K562 (cell line): Measurements from ENCODE around the gene PODN. TPM values are rescaled to one million over a fixed set of nuclear protein-coding genes. Genes with fewer than 3 reads are reported as not detected.

Experiments
- ATAC-seq: fragments of 200-7000 bp; cut with Tn5 transposase; 3 replicates; pipeline ENCODE4 v1.9.1; 2020; ENCODE audit warnings: moderate library complexity
- BruUV-seq: library from RNA; stranded (reverse); fragments of 400-500 nt; replicated peaks from 2 replicates; lab custom pipeline; 2021; lab: Mats Ljungman, UMichigan
- CTCF ChIA-PET: fragments of 300-600 bp; formaldehyde crosslinking; extraction: SDS; loops from one replicate; lab custom pipeline; 2021; ENCODE audit warnings: low intra/inter-chr PET ratio; lab: Yijun Ruan, JAX
- POLR2A ChIA-PET: fragments of 300-600, 350-650 bp; sonication (Branson Sonifier 250); formaldehyde crosslinking; extraction: SDS; loops from one replicate; lab custom pipeline; 2021; ENCODE audit warnings: antibody characterized with exemption, inconsistent platforms; lab: Yijun Ruan, JAX
- DNase-seq, 4 experiments: peaks; one replicate each; pipeline versions ENCODE4 v3.0.0 to v3.0.0-alpha.2; 2011 to 2018; ENCODE audit warnings: low spot score in 3 of 4, mixed read lengths in 3 of 4; ENCODE audit errors: extremely low read depth in 1 of 4
- FAIRE-seq: peaks from 2 replicates; lab custom pipeline; 2011; peaks lifted over from hg19 to GRCh38; lab: Jason Lieb, UNC
- H2AFZ ChIP-seq: 2 replicates; pipeline ENCODE4 v1.6.0; 2011; ENCODE audit warnings: low read depth, low read length, control low read depth, inconsistent platforms
- H3K27ac ChIP-seq: fragments of 200-600 bp; 3 replicates; pipeline ENCODE4 v1.8.0; 2011; ENCODE audit warnings: low read depth, mild to moderate bottlenecking, control low read depth, inconsistent platforms, low read length, moderate library complexity, mixed read lengths; ENCODE audit errors: extremely low read depth
- H3K27me3 ChIP-seq, 2 experiments: fragments of 300-600 bp in 1 of 2; 2 replicates in 1 of 2; 3 replicates in 1 of 2; pipeline versions ENCODE4 v1.6.0 to v1.8.0; 2011; ENCODE audit warnings: inconsistent platforms in 2 of 2, low read length in 2 of 2, mild to moderate bottlenecking in 1 of 2, mixed read lengths in 1 of 2, moderate library complexity in 1 of 2; ENCODE audit not compliant: control insufficient read depth in 2 of 2, insufficient read depth in 2 of 2
- H3K36me3 ChIP-seq: fragments of 300-600 bp; 3 replicates; pipeline ENCODE4 v1.8.0; 2011; ENCODE audit warnings: mild to moderate bottlenecking, low read length, inconsistent platforms; ENCODE audit not compliant: control insufficient read depth, insufficient read depth
- H3K4me1 ChIP-seq, 2 experiments: fragments of 200-600 bp in 1 of 2; replicated peaks in 1 of 2; 2 replicates in 1 of 2; 3 replicates in 1 of 2; pipeline versions ENCODE4 v1.5.1 to v1.8.0; 2011; ENCODE audit warnings: inconsistent platforms in 2 of 2, low read length in 2 of 2, mild to moderate bottlenecking in 1 of 2, mixed read lengths in 1 of 2, moderate library complexity in 1 of 2; ENCODE audit not compliant: control insufficient read depth in 2 of 2, insufficient read depth in 2 of 2
- H3K4me2 ChIP-seq: 2 replicates; pipeline ENCODE4 v1.6.1; 2011; ENCODE audit warnings: low read length, control low read depth, inconsistent platforms, mixed read lengths; ENCODE audit not compliant: insufficient read depth
- H3K4me3 ChIP-seq: fragments of 200-600 bp; sonication (generic), shearing (Covaris generic); 2 replicates; pipeline ENCODE4 v1.5.1; 2016; ENCODE audit warnings: control low read depth, inconsistent platforms
- H3K79me2 ChIP-seq: fragments of 200-600 bp; 3 replicates; pipeline ENCODE4 v1.8.0; 2011; ENCODE audit warnings: low read length, inconsistent platforms; ENCODE audit not compliant: control insufficient read depth, insufficient read depth
- H3K9ac ChIP-seq, 2 experiments: 2 replicates each; pipeline versions ENCODE4 v1.6.0 to v1.6.1; 2011; ENCODE audit warnings: low read depth in 2 of 2, low read length in 2 of 2, control low read depth in 1 of 2, inconsistent platforms in 1 of 2, mild to moderate bottlenecking in 1 of 2, mixed read lengths in 1 of 2; ENCODE audit not compliant: insufficient read depth in 1 of 2
- H3K9me1 ChIP-seq: one replicate; pipeline ENCODE4 v1.6.0; 2011; ENCODE audit warnings: inconsistent platforms, mild to moderate bottlenecking, low read length, moderate library complexity; ENCODE audit not compliant: control insufficient read depth, insufficient read depth
- H3K9me3 ChIP-seq: replicated peaks from 2 replicates; pipeline ENCODE4 v1.5.1; 2011; ENCODE audit warnings: low read depth, low read length, inconsistent platforms; ENCODE audit not compliant: control insufficient read depth, insufficient read depth
- H4K20me1 ChIP-seq: replicated peaks from 2 replicates; pipeline ENCODE4 v1.6.1; 2011; ENCODE audit warnings: low read length, inconsistent platforms, mixed read lengths; ENCODE audit not compliant: control insufficient read depth, insufficient read depth
- CHD2 ChIP-seq: IDR thresholded peaks from 2 replicates; pipeline ENCODE4 v1.6.1; 2011; ENCODE audit warnings: low read depth, low read length
- FOXO4 ChIP-seq: fragments of 450-650 bp; formaldehyde crosslinking; IDR thresholded peaks from 2 replicates; pipeline ENCODE4 v1.4.0; 2020; ENCODE audit warnings: mild to moderate bottlenecking, moderate library complexity
- MCM5 ChIP-seq: fragments of 450-650 bp; IDR thresholded peaks from 2 replicates; pipeline ENCODE4 v1.6.1; 2016; ENCODE audit warnings: low read depth
- NFIC ChIP-seq: fragments of 450-650 bp; IDR thresholded peaks from 2 replicates; pipeline ENCODE4 v1.6.1; 2017; ENCODE audit warnings: mild to moderate bottlenecking, inconsistent platforms
- SMARCA5 ChIP-seq: fragments of 450-650 bp; IDR thresholded peaks from 2 replicates; pipeline ENCODE4 v1.6.1; 2016
- ZBTB8A ChIP-seq: fragments of 450-650 bp; IDR thresholded peaks from 2 replicates; pipeline ENCODE4 v1.6.1; 2018; ENCODE audit warnings: mild to moderate bottlenecking, moderate library complexity; ENCODE audit not compliant: partially characterized antibody
- WGBS: fragments of 100-300 bp; shearing (Covaris generic); methylation state at CpG from one replicate; pipeline ENCODE4 v1.1.6; 2016; ENCODE audit warnings: low coverage, mixed read lengths; ENCODE audit not compliant: insufficient coverage; ENCODE audit errors: missing lambda C conversion rate; 5-methylcytosine and 5-hydroxymethylcytosine counted together
- in situ Hi-C: fragments of 300-500 bp; cut with MboI; formaldehyde crosslinking; loops from 4 replicates; pipeline ENCODE4 v1.15.0; 2018; ENCODE audit warnings: inconsistent platforms, mixed read lengths
- intact Hi-C: fragments of 100-400 bp; cut with micrococcal nuclease; formaldehyde crosslinking; loops from 2 replicates; pipeline ENCODE4 v1.14.2; 2022
- polyA plus RNA-seq, 8 experiments: library from polyadenylated mRNA; depleted of rRNA in 4 of 8; stranded (reverse) in 5 of 8; unstranded in 3 of 8; fragments of >200 nt; fragmentation: Nextera tagmentation in 2 of 8; fragmentation: Illumina TruSeq in 1 of 8; extraction: Ambion mirVana in 2 of 8; extraction: Trizol in 1 of 8; gene quantifications; 2 replicates each; pipeline versions ENCODE4 v1.2.1 to v1.2.3, GENCODE V29; 2011 to 2014; ENCODE audit warnings: inconsistent platforms in 1 of 8, missing spikeins in 1 of 8
- total RNA-seq, 7 experiments: library from RNA; depleted of rRNA in 6 of 7; stranded (reverse); fragments of >200 nt in 6 of 7; fragmentation: Illumina TruSeq in 2 of 7; extraction: Trizol in 2 of 7; gene quantifications; 2 replicates each; pipeline versions ENCODE4 v1.2.1 to v1.2.3, GENCODE V29; 2011 to 2021; ENCODE audit warnings: low replicate concordance in 1 of 7
- TF ChIP-seq, protein P1 (sequence below): fragments of 250-450 bp; sonication (Bioruptor Pico); IDR thresholded peaks from 2 replicates; pipeline ENCODE4 v1.9.0; 2021; ENCODE audit warnings: mild to moderate bottlenecking
- TF ChIP-seq, protein P2 (sequence below): sonication (generic); formaldehyde crosslinking; IDR thresholded peaks from 2 replicates; pipeline ENCODE4 v1.8.0; 2022; ENCODE audit warnings: mild to moderate bottlenecking, low read depth, missing genetic modification reagents

The PODN gene
- total and polyA plus RNA-seq, 9 of the 15 experiments (the other 6 are each of a cell fraction or from before 2014, with no cell fraction given) = not detected

- no TSS peak for BruUV-seq
- Histone ChIP-seq H4K20me1 (peaks cover 7% of the 10 kb centered on the region; the same call in 1 of the 2 replicates), H3K4me1 (peaks cover 8 to 37% of the 10 kb centered on the region in 2 experiments; a peak in 3 of 5 replicates), H2AFZ (no peak overlapping the region), H3K9me3 (no peaks in the 10 kb centered on the region), H3K4me3 (no peak overlapping the region), H3K36me3 (no peaks in the 10 kb centered on the region), H3K9me1 (no peaks in the 10 kb centered on the region), H3K27ac (no peak overlapping the region), H3K27me3 (peaks cover 0 to 33% of the 10 kb centered on the region in 2 experiments; a peak in 3 of 5 replicates), H3K79me2 (no peaks in the 10 kb centered on the region), H3K4me2 (no peak overlapping the region), H3K9ac (peak overlapping the region in 1 of 2 experiments; percentile 24; a peak in 1 of 4 replicates)
- in situ Hi-C loops (no loop called here), intact Hi-C loops (no loop called here)
- ChIA-PET CTCF (no interaction called here), POLR2A (interaction anchor here (0.5 to 1.4 kb wide), 3 partner anchors 31 to 45 kb away, joined by 3 to 6 read pairs (median 3); no protein-coding TSS in a partner anchor)
- TF ChIP-seq CHD2 (no peak), NFIC (peak; percentile 17; the same call in 1 of the 2 replicates)
- no peak for ATAC-seq
- FAIRE-seq = no peak
- 7% methylated on average over 17 of the region's 17 CpGs for WGBS
- DNase-seq = no peak
These were observed 21.9 kb downstream of the PODN start for GRCh38 chr1:53083636-53084588.

GRCh38 chr1:53084589-53084971 lies 22.6 kb downstream of the PODN start:
- no peak for ATAC-seq
- 5% methylated on average over 8 of the region's 8 CpGs for WGBS
- Histone ChIP-seq H3K9ac (no peak overlapping the region; a peak in 1 of 4 replicates), H3K9me1 (no peaks in the 10 kb centered on the region), H3K79me2 (no peaks in the 10 kb centered on the region), H2AFZ (no peak overlapping the region), H3K4me3 (no peak overlapping the region), H3K27me3 (peaks cover 0 to 35% of the 10 kb centered on the region in 2 experiments; a peak in 3 of 5 replicates), H3K4me1 (peaks cover 8 to 40% of the 10 kb centered on the region in 2 experiments; a peak in 3 of 5 replicates), H3K4me2 (no peak overlapping the region)
- intact Hi-C loops = no loop called here
- POLR2A ChIA-PET = interaction anchor here (0.5 to 1.4 kb wide), 3 partner anchors 8 to 37 kb away, joined by 3 read pairs; no protein-coding TSS in a partner anchor
- TF ChIP-seq, protein P1, sequence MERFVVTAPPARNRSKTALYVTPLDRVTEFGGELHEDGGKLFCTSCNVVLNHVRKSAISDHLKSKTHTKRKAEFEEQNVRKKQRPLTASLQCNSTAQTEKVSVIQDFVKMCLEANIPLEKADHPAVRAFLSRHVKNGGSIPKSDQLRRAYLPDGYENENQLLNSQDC (CRISPR knock-in tag) = no peak
- TF ChIP-seq FOXO4 (CRISPR knock-in tag) (no peak), MCM5 (no peak), ZBTB8A (no peak), SMARCA5 (no peak)
- TF ChIP-seq, protein P2, sequence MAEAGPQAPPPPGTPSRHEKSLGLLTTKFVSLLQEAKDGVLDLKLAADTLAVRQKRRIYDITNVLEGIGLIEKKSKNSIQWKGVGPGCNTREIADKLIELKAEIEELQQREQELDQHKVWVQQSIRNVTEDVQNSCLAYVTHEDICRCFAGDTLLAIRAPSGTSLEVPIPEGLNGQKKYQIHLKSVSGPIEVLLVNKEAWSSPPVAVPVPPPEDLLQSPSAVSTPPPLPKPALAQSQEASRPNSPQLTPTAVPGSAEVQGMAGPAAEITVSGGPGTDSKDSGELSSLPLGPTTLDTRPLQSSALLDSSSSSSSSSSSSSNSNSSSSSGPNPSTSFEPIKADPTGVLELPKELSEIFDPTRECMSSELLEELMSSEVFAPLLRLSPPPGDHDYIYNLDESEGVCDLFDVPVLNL (CRISPR knock-in tag) = no peak
- TF ChIP-seq, all 486 proteins: peak for 0
- in situ Hi-C loops = no loop called here
- Histone ChIP-seq H4K20me1 (peaks cover 7% of the 10 kb centered on the region; the same call in 1 of the 2 replicates), H3K9me3 (no peaks in the 10 kb centered on the region), H3K36me3 (no peaks in the 10 kb centered on the region), H3K27ac (no peak overlapping the region)
- no TSS peak for BruUV-seq
- FAIRE-seq = no peak
- CTCF ChIA-PET = no interaction called here
- DNase-seq = no peak
